CD4-positive, alpha-beta T cell treated with Interleukin-15 for 4 hours (primary cell): ENCODE measurements around the gene EPN3.

Experiments used
- DNase-seq: peaks from one replicate; pipeline ENCODE4 v3.0.0-alpha.2; 2020; ENCODE audit warnings: low spot score

Gene EPN3

GRCh38 chr17:50550661-50551432 lies 18.3 kb downstream of the EPN3 start:
- no peak for DNase-seq

- no peak for DNase-seq
Measured at GRCh38 chr17:50551433-50551815, 18.9 kb downstream of the EPN3 start.

GRCh38 chr17:50551884-50552283 lies 19.3 kb downstream of the EPN3 start:
- no peak for DNase-seq

- no peak for DNase-seq
Measured at GRCh38 chr17:50554201-50554600, 21.7 kb downstream of the EPN3 start.

GRCh38 chr17:50556803-50557202 lies 24.3 kb downstream of the EPN3 start:
- DNase-seq: no peak

GRCh38 chr17:50557630-50558029 lies 25.1 kb downstream of the EPN3 start:
- DNase-seq: no peak

- no peak for DNase-seq
Measured at GRCh38 chr17:50558091-50558490, 25.6 kb downstream of the EPN3 start.

- no peak for DNase-seq
Measured at GRCh38 chr17:50558581-50558940, 26.0 kb downstream of the EPN3 start.

- no peak for DNase-seq
Measured at GRCh38 chr17:50558941-50559614, 26.5 kb downstream of the EPN3 start.

- no peak for DNase-seq
Measured at GRCh38 chr17:50559674-50560184, 27.2 kb downstream of the EPN3 start.

- DNase-seq: peak; percentile 88
Measured at GRCh38 chr17:50560185-50560824, 27.8 kb downstream of the EPN3 start, which contains the start of gene CACNA1G. CACNA1G (plus strand) TSS chr17:50560715; CDS start chr17:50561460, 745 bp downstream.

GRCh38 chr17:50560931-50561745 lies 28.6 kb downstream of the EPN3 start:
- no peak for DNase-seq

GRCh38 chr17:50561746-50562141 lies 29.2 kb downstream of the EPN3 start:
- DNase-seq: no peak

GRCh38 chr17:50562242-50563091 lies 29.9 kb downstream of the EPN3 start:
- DNase-seq: no peak

- DNase-seq: no peak
Measured at GRCh38 chr17:50563092-50563511, 30.6 kb downstream of the EPN3 start.

- DNase-seq: no peak
Measured at GRCh38 chr17:50564916-50565315, 32.4 kb downstream of the EPN3 start.

GRCh38 chr17:50565402-50566350 lies 33.1 kb downstream of the EPN3 start:
- peak; percentile 48 for DNase-seq

GRCh38 chr17:50566886-50567285 lies 34.4 kb downstream of the EPN3 start:
- DNase-seq: no peak

- DNase-seq: no peak
Measured at GRCh38 chr17:50568659-50569058, 36.1 kb downstream of the EPN3 start.

- DNase-seq: no peak
Measured at GRCh38 chr17:50569592-50569991, 37.1 kb downstream of the EPN3 start.
